HCT116 (cell line): ENCODE measurements around the gene PLEKHG3. TPM values are rescaled to one million over a fixed set of nuclear protein-coding genes. Genes with fewer than 3 reads are reported as not detected.

Experiments
- ATAC-seq: fragments of 200-7000 bp; cut with Tn5 transposase; 2 replicates; pipeline ENCODE4 v1.9.1; 2020; ENCODE audit warnings: mild to moderate bottlenecking, moderate library complexity
- BruUV-seq: library from RNA; stranded (reverse); fragments of 400-500 nt; replicated peaks from 2 replicates; lab custom pipeline; 2021; lab: Mats Ljungman, UMichigan
- CTCF ChIA-PET: fragments of 300-600 bp; sonication (Branson Sonifier 250); formaldehyde crosslinking; loops from one replicate; lab custom pipeline; 2021; ENCODE audit warnings: antibody characterized with exemption; lab: Charles Lee
- POLR2A ChIA-PET: fragments of 300-600, 350-600 bp; sonication (Branson Sonifier 250); formaldehyde crosslinking; loops from one replicate; lab custom pipeline; 2021; ENCODE audit warnings: antibody characterized with exemption; lab: Charles Lee
- RAD21 ChIA-PET, 2 experiments: fragments of 300-600 bp; sonication (Branson Sonifier 250); formaldehyde crosslinking; loops; one replicate each; lab custom pipeline; 2023; ENCODE audit warnings: low total read pairs in 2 of 2; ENCODE audit not compliant: uncharacterized antibody in 2 of 2, unreplicated experiment in 2 of 2, low non-redundant PET in 1 of 2; lab: Charles Lee
- DNase-seq: peaks from one replicate; pipeline ENCODE4 v3.0.0-alpha.2; 2010; ENCODE audit warnings: low read depth, low spot score
- H2AFZ ChIP-seq: fragments of 200-600 bp; shearing (Covaris generic), sonication (generic); 2 replicates; pipeline ENCODE4 v1.6.1; 2017; ENCODE audit warnings: low read depth, mixed run types, mixed read lengths, antibody characterized with exemption, low read length; ENCODE audit not compliant: poor library complexity, severe bottlenecking
- H3K27ac ChIP-seq: 2 replicates; pipeline ENCODE4 v1.5.1; 2012; ENCODE audit warnings: low read depth, low read length
- H3K27me3 ChIP-seq: fragments of 200-600 bp; sonication (generic); 2 replicates; pipeline ENCODE4 v1.6.1; 2016; ENCODE audit warnings: mixed run types, low read length, mixed read lengths; ENCODE audit not compliant: insufficient read depth
- H3K36me3 ChIP-seq, 2 experiments: fragments of 200-500 bp in 1 of 2; fragments of 200-600 bp in 1 of 2; sonication (Bioruptor generic) in 1 of 2; sonication (generic) in 1 of 2; 2 replicates each; pipeline versions ENCODE4 v1.5.1 to v1.6.1; 2014 to 2016; ENCODE audit warnings: low read length in 2 of 2, inconsistent platforms in 1 of 2, mixed read lengths in 1 of 2, mixed run types in 1 of 2; ENCODE audit not compliant: insufficient read depth in 2 of 2, control insufficient read depth in 1 of 2
- H3K4me1 ChIP-seq, 2 experiments: fragments of 200-600 bp in 1 of 2; sonication (generic) in 1 of 2; 2 replicates each; pipeline versions ENCODE4 v1.5.1 to v1.6.1; 2012 to 2017; ENCODE audit warnings: low read length in 2 of 2, inconsistent platforms in 1 of 2, mild to moderate bottlenecking in 1 of 2, mixed read lengths in 1 of 2, mixed run types in 1 of 2, moderate library complexity in 1 of 2; ENCODE audit not compliant: insufficient read depth in 2 of 2, control insufficient read depth in 1 of 2
- H3K4me2 ChIP-seq: fragments of 200-600 bp; sonication (generic); 2 replicates; pipeline ENCODE4 v1.6.1; 2017; ENCODE audit warnings: mixed run types, low read length, mixed read lengths
- H3K4me3 ChIP-seq, 2 experiments: fragments of 200-600 bp in 1 of 2; sonication (generic) in 1 of 2; replicated peaks in 1 of 2; 2 replicates each; pipeline ENCODE4 v1.5.1; 2011 to 2016; ENCODE audit warnings: low read length in 2 of 2, control low read depth in 1 of 2, low read depth in 1 of 2, mild to moderate bottlenecking in 1 of 2, mixed read lengths in 1 of 2, mixed run types in 1 of 2
- H3K79me2 ChIP-seq: fragments of 200-600 bp; sonication (generic); 2 replicates; pipeline ENCODE4 v1.6.1; 2017; ENCODE audit warnings: mild to moderate bottlenecking, mixed run types, low read length, moderate library complexity, mixed read lengths; ENCODE audit not compliant: insufficient read depth
- H3K9ac ChIP-seq: fragments of 200-600 bp; sonication (generic); 2 replicates; pipeline ENCODE4 v1.6.1; 2016; ENCODE audit warnings: low read length, mixed read lengths
- H3K9me2 ChIP-seq: fragments of 200-600 bp; sonication (generic), shearing (Covaris generic); 2 replicates; pipeline ENCODE4 v1.6.1; 2017; ENCODE audit warnings: mixed run types, mild to moderate bottlenecking, moderate library complexity; ENCODE audit not compliant: insufficient read depth
- H3K9me3 ChIP-seq, 2 experiments: fragments of 200-500 bp in 1 of 2; fragments of 200-600 bp in 1 of 2; sonication (Bioruptor generic) in 1 of 2; sonication (generic) in 1 of 2; 2 replicates each; pipeline ENCODE4 v1.6.1; 2014 to 2017; ENCODE audit warnings: low read length in 2 of 2, mixed read lengths in 2 of 2, inconsistent platforms in 1 of 2, low read depth in 1 of 2, mild to moderate bottlenecking in 1 of 2, mixed run types in 1 of 2, moderate library complexity in 1 of 2; ENCODE audit not compliant: control insufficient read depth in 1 of 2, insufficient read depth in 1 of 2
- H4K20me1 ChIP-seq: fragments of 200-600 bp; sonication (generic), shearing (Covaris generic); 2 replicates; pipeline ENCODE4 v1.6.1; 2017; ENCODE audit warnings: mixed run types, mild to moderate bottlenecking, moderate library complexity; ENCODE audit not compliant: insufficient read depth
- CBX3 ChIP-seq: IDR thresholded peaks from 2 replicates; pipeline ENCODE4 v1.6.1; 2012; ENCODE audit warnings: low read depth
- EZH2 ChIP-seq: fragments of 200-600 bp; sonication (generic); IDR thresholded peaks from 2 replicates; pipeline ENCODE4 v1.6.1; 2017; ENCODE audit warnings: antibody characterized with exemption, mixed run types
- POLR2AphosphoS5 ChIP-seq: IDR thresholded peaks from 2 replicates; pipeline ENCODE4 v1.6.1; 2011; ENCODE audit warnings: mild to moderate bottlenecking, low read depth, low read length, moderate library complexity
- SRF ChIP-seq: IDR thresholded peaks from 2 replicates; pipeline ENCODE4 v1.6.1; 2012; ENCODE audit warnings: low read depth
- ZFX ChIP-seq: fragments of 450-650 bp; IDR thresholded peaks from 2 replicates; pipeline ENCODE4 v1.6.1; 2017
- intact Hi-C: fragments of 100-400 bp; cut with micrococcal nuclease; formaldehyde crosslinking; loops from 2 replicates; pipeline ENCODE4 v1.10.0; 2022
- total RNA-seq: library from RNA; stranded (reverse); gene quantifications from one replicate; pipeline ENCODE4 v1.2.1, GENCODE V29; 2021; ENCODE audit not compliant: unreplicated experiment
- TF ChIP-seq, protein P1 (sequence below), 3 experiments: fragments of 200-600 bp in 1 of 3; sonication (generic) in 1 of 3; IDR thresholded peaks in 2 of 3; conservative IDR thresholded peaks in 1 of 3; 2 replicates each; pipeline ENCODE4 v1.5.1; 2012 to 2017; ENCODE audit warnings: low read depth in 2 of 3, low read length in 2 of 3, antibody characterized with exemption in 1 of 3, borderline replicate concordance in 1 of 3, control low read depth in 1 of 3, mild to moderate bottlenecking in 1 of 3, mixed read lengths in 1 of 3, mixed run types in 1 of 3, moderate library complexity in 1 of 3; ENCODE audit not compliant: insufficient read depth in 1 of 3

The PLEKHG3 gene
- total RNA-seq, 1 experiment from 2014 or later: 55.6 TPM

DNA sequence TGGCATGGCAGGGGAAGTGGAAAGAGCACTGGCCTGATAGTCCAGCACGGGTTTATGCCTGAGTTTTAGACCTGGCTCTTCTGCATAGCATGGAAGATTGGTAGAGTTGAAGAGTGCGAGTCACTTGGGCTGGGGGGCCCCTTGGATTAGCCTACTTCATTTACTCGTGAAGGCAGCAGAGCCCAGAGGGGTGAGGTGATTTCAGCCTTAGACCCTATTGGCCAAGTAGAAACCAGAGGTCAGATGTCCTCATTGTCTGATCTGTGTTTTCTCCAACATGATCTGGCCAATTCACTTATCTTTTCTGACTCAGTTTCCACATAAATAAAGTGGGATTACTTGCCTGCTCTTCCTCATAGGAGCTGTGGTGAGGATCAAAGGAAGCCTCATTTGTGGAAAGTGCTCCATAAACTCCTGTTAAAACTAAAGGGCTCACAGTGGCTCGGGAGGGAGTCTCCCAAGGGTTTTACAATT lies 1.9 kb downstream of the PLEKHG3 start:
- POLR2A ChIA-PET: interaction anchor here (2.2 kb wide), 1 partner anchor 7 kb away, joined by 6 read pairs; no protein-coding TSS in a partner anchor
- CTCF ChIA-PET: no interaction called here
- DNase-seq (no peak), ATAC-seq (no peak)
- H2AFZ ChIP-seq: no peak overlapping the region
- no peaks in the 10 kb centered on the region for H3K9me3 ChIP-seq
- H3K4me3 ChIP-seq: peak overlapping the region; percentile 78 to 82
- BruUV-seq: no TSS peak
- H3K9ac ChIP-seq: peak overlapping the region; percentile 91
- H4K20me1 ChIP-seq: 0 out of 2 replicates have a peak, but pooled peaks cover 5% of the 10 kb centered on the region
- RAD21 ChIA-PET: no interaction called here
- peaks cover 68% of the 10 kb centered on the region for H3K79me2 ChIP-seq
- no peaks in the 10 kb centered on the region for H3K27me3 ChIP-seq
- TF ChIP-seq CBX3 (no peak), EZH2 (no peak), POLR2AphosphoS5 (no peak), SRF (no peak)
- TF ChIP-seq, protein P1, sequence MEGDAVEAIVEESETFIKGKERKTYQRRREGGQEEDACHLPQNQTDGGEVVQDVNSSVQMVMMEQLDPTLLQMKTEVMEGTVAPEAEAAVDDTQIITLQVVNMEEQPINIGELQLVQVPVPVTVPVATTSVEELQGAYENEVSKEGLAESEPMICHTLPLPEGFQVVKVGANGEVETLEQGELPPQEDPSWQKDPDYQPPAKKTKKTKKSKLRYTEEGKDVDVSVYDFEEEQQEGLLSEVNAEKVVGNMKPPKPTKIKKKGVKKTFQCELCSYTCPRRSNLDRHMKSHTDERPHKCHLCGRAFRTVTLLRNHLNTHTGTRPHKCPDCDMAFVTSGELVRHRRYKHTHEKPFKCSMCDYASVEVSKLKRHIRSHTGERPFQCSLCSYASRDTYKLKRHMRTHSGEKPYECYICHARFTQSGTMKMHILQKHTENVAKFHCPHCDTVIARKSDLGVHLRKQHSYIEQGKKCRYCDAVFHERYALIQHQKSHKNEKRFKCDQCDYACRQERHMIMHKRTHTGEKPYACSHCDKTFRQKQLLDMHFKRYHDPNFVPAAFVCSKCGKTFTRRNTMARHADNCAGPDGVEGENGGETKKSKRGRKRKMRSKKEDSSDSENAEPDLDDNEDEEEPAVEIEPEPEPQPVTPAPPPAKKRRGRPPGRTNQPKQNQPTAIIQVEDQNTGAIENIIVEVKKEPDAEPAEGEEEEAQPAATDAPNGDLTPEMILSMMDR (IDR thresholded peaks at IDR 0.05 in 2 of 3, conservative IDR thresholded peaks at IDR 0.05 in 1 of 3; ENCODE audit: borderline replicate concordance in 1 of 3, insufficient read depth in 1 of 3, low read depth in 2 of 3, low read length in 2 of 3): no peak
- intact Hi-C loops: no loop called here
- peak overlapping the region; percentile 83 for H3K4me2 ChIP-seq
- H3K27ac ChIP-seq: no peak overlapping the region; the same call in 1 of the 2 replicates
- no peaks in the 10 kb centered on the region for H3K9me2 ChIP-seq
- H3K36me3 ChIP-seq: no peaks in the 10 kb centered on the region
- peaks cover 47 to 62% of the 10 kb centered on the region in 2 experiments for H3K4me1 ChIP-seq

DNA sequence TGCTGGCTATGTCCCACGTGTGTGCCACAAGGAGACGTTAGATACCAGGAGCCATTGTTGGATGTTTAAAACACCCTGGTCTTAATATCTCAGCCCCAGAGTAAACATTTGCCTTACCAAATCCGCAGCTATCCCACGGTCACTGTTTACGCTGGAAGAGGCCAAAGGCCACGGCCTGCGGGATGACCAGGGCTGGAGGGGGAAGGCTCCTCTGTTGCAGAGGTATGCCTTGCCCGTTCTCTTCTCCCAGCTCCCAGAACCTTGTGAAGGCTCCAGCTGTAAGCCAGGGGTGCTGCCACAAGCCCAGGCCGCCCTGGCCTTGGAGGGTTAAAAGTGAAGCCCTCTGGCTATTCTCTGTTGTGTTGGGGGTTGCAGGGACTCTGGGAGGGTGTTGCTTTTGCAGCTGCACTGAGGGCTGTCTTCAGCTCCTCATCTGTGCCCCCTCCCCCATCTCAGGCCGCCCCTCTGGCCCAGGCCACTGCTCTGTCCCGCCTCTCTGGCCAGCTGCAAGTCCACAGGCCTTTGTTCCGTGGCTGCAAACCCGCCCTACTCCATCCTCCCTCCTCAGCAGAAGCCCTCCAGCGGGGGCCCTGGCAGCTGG lies 2.5 kb downstream of the PLEKHG3 start:
- ATAC-seq (no peak), DNase-seq (no peak)
- Histone ChIP-seq H2AFZ (no peak overlapping the region), H3K9me2 (no peaks in the 10 kb centered on the region), H3K36me3 (no peaks in the 10 kb centered on the region), H3K79me2 (peaks cover 72% of the 10 kb centered on the region), H3K9ac (peak overlapping the region; percentile 91), H3K27me3 (no peaks in the 10 kb centered on the region), H4K20me1 (0 out of 2 replicates have a peak, but pooled peaks cover 5% of the 10 kb centered on the region), H3K4me3 (0 out of 4 replicates have a peak overlapping the region, but pooled peaks of 1 of the 2 experiments have one; percentile 4), H3K4me2 (peak overlapping the region; percentile 83), H3K27ac (no peak overlapping the region; the same call in 1 of the 2 replicates), H3K9me3 (no peaks in the 10 kb centered on the region), H3K4me1 (peaks cover 47 to 62% of the 10 kb centered on the region in 2 experiments)
- CTCF ChIA-PET: interaction anchor here (2.0 kb wide), 1 partner anchor 58 kb away, joined by 6 read pairs; no protein-coding TSS in a partner anchor
- POLR2A ChIA-PET: interaction anchor here (2.2 to 3.6 kb wide), 2 partner anchors 8 to 13 kb away, joined by 6 to 12 read pairs; no protein-coding TSS in a partner anchor
- TF ChIP-seq CBX3: no peak
- TF ChIP-seq ZFX: no peak
- BruUV-seq: no TSS peak
- intact Hi-C loops: no loop called here
- RAD21 ChIA-PET: no interaction called here
